Neuronal stem cell (in vitro differentiated cells): ENCODE results near the gene COL6A3.
A peak's percentile ranks its signal among the peaks of the same experiment; 100 is the strongest.

Source experiments
- DNase-seq: peaks from one replicate; pipeline ENCODE4 v3.0.0-alpha.2; 2013; ENCODE audit warnings: low spot score
- H2AFZ ChIP-seq: one replicate; pipeline ENCODE4 v1.6.1; 2013; ENCODE audit warnings: mild to moderate bottlenecking, low read length, inconsistent platforms
- H2AK5ac ChIP-seq: 2 replicates; pipeline ENCODE4 v1.6.1; 2013; ENCODE audit warnings: low read depth, mild to moderate bottlenecking, inconsistent platforms, low read length, moderate library complexity, mixed read lengths
- H2BK120ac ChIP-seq: 2 replicates; pipeline ENCODE4 v1.6.1; 2013; ENCODE audit warnings: low read depth, mild to moderate bottlenecking, inconsistent platforms, low read length, moderate library complexity, mixed read lengths
- H2BK12ac ChIP-seq: one replicate; pipeline ENCODE4 v1.6.1; 2013; ENCODE audit warnings: low read length, inconsistent platforms
- H2BK15ac ChIP-seq: 2 replicates; pipeline ENCODE4 v1.6.1; 2013; ENCODE audit warnings: mild to moderate bottlenecking, low read length, inconsistent platforms, mixed read lengths
- H2BK5ac ChIP-seq: one replicate; pipeline ENCODE4 v1.6.1; 2013; ENCODE audit warnings: inconsistent platforms, mild to moderate bottlenecking, low read length, moderate library complexity
- H3K14ac ChIP-seq: one replicate; pipeline ENCODE4 v1.6.1; 2013; ENCODE audit warnings: low read length, inconsistent platforms
- H3K18ac ChIP-seq: 2 replicates; pipeline ENCODE4 v1.6.1; 2013; ENCODE audit warnings: low read length, inconsistent platforms
- H3K23ac ChIP-seq: 2 replicates; pipeline ENCODE4 v1.6.1; 2013; ENCODE audit warnings: low read depth, mild to moderate bottlenecking, mixed read lengths, low read length, inconsistent platforms; ENCODE audit not compliant: poor library complexity
- H3K27ac ChIP-seq: replicated peaks from 3 replicates; pipeline ENCODE4 v1.5.1; 2013; ENCODE audit warnings: low read length, inconsistent platforms
- H3K27me3 ChIP-seq, 3 experiments: 2 replicates each; pipeline ENCODE4 v1.6.1; 2013; ENCODE audit warnings: low read length in 3 of 3, mild to moderate bottlenecking in 2 of 3, inconsistent platforms in 1 of 3, low read depth in 1 of 3, mixed read lengths in 1 of 3, moderate library complexity in 1 of 3; ENCODE audit not compliant: control insufficient read depth in 3 of 3, insufficient read depth in 3 of 3
- H3K36me3 ChIP-seq, 2 donors: replicated peaks in 1 of 2; 2 replicates each; pipeline ENCODE4 v1.6.1; 2013; ENCODE audit warnings: low read length in 2 of 2; ENCODE audit not compliant: control insufficient read depth in 2 of 2, insufficient read depth in 2 of 2
- H3K4ac ChIP-seq: 2 replicates; pipeline ENCODE4 v1.6.1; 2013; ENCODE audit warnings: inconsistent platforms, mild to moderate bottlenecking, low read length, moderate library complexity
- H3K4me1 ChIP-seq, 2 donors: 1 replicate in 1 of 2; 2 replicates in 1 of 2; pipeline ENCODE4 v1.6.1; 2013; ENCODE audit warnings: low read length in 2 of 2, low read depth in 1 of 2; ENCODE audit not compliant: control insufficient read depth in 2 of 2, insufficient read depth in 1 of 2
- H3K4me2 ChIP-seq: one replicate; pipeline ENCODE4 v1.6.1; 2013; ENCODE audit warnings: mild to moderate bottlenecking, low read length, inconsistent platforms; ENCODE audit not compliant: insufficient read depth, poor library complexity, severe bottlenecking
- H3K4me3 ChIP-seq, 2 donors: 2 replicates each; pipeline ENCODE4 v1.5.1; 2013; ENCODE audit warnings: low read length in 2 of 2, mild to moderate bottlenecking in 2 of 2, inconsistent platforms in 1 of 2, moderate library complexity in 1 of 2
- H3K79me1 ChIP-seq: one replicate; pipeline ENCODE4 v1.6.1; 2013; ENCODE audit warnings: low read depth, mild to moderate bottlenecking, inconsistent platforms, low read length, moderate library complexity
- H3K9ac ChIP-seq: one replicate; pipeline ENCODE4 v1.6.1; 2013; ENCODE audit warnings: mild to moderate bottlenecking, low read depth, low read length, inconsistent platforms; ENCODE audit not compliant: poor library complexity
- H3K9me3 ChIP-seq, 2 donors: replicated peaks in 1 of 2; 2 replicates each; pipeline versions ENCODE3 to v1.6.1; 2013; ENCODE audit warnings: low read length in 2 of 2, mild to moderate bottlenecking in 2 of 2, inconsistent platforms in 1 of 2, low read depth in 1 of 2, mixed read lengths in 1 of 2, moderate library complexity in 1 of 2; ENCODE audit not compliant: control insufficient read depth in 2 of 2, insufficient read depth in 1 of 2
- H4K8ac ChIP-seq: one replicate; pipeline ENCODE4 v1.6.1; 2013; ENCODE audit warnings: low read depth, mild to moderate bottlenecking, inconsistent platforms, low read length, moderate library complexity
- H4K91ac ChIP-seq: one replicate; pipeline ENCODE4 v1.6.1; 2013; ENCODE audit warnings: low read length, low read depth, mild to moderate bottlenecking, inconsistent platforms; ENCODE audit not compliant: poor library complexity
- WGBS, 2 donors: extraction: QIAGEN DNeasy Blood & Tissue Kit; methylation state at CpG; one replicate each; pipeline ENCODE4 v1.1.7; 2013; ENCODE audit warnings: missing lambda C conversion rate in 2 of 2, mixed read lengths in 1 of 2; ENCODE audit not compliant: insufficient read length in 2 of 2, insufficient replicate concordance in 1 of 2; ENCODE audit errors: extremely low coverage in 2 of 2; 5-methylcytosine and 5-hydroxymethylcytosine counted together

Gene COL6A3

GRCh38 chr2:237431372-237431771 lies 17.4 kb upstream of the COL6A3 start:
- Histone ChIP-seq H3K4me1 (peaks cover 0 to 5% of the 10 kb centered on the region in 2 donors), H3K18ac (no peak overlapping the region), H3K9me3 (no peaks in the 10 kb centered on the region), H3K4ac (no peak overlapping the region), H2BK5ac (no peak overlapping the region), H3K27me3 (peaks cover 0 to 3% (median 0%) of the 10 kb centered on the region in 3 experiments), H2BK12ac (no peak overlapping the region), H2AK5ac (no peak overlapping the region), H2BK15ac (no peak overlapping the region), H3K9ac (no peak overlapping the region), H3K36me3 (no peaks in the 10 kb centered on the region), H4K91ac (no peak overlapping the region), H3K79me1 (no peaks in the 10 kb centered on the region), H2AFZ (no peak overlapping the region), H3K27ac (no peak overlapping the region), H3K4me3 (no peak overlapping the region), H3K23ac (no peak overlapping the region), H2BK120ac (no peak overlapping the region), H3K4me2 (no peak overlapping the region), H4K8ac (no peak overlapping the region), H3K14ac (no peak overlapping the region)
- no CpG with 5 or more reads among the region's 1 CpG for WGBS, 2 donors
- DNase-seq = no peak

DNA sequence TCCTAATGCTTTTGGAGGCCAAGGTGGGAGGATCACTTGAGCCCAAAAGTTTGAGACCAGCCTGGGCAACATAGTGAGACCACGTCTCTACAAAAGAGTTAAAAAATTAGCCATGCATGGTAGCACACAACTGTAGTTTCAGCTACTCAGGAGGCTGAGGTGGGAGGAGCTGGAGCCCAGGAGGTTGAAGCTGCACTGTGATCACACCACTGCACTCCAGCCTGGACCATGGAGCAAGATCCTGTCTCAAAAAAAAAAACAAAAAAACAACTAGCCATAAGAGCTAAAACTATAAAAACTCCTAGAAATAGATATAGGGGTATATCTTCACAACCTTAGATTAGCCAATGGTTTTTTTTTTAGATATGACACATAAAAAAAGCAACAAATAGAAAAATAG lies 16.9 kb upstream of the COL6A3 start:
- Histone ChIP-seq H2BK5ac (no peak overlapping the region), H3K14ac (no peak overlapping the region), H3K4me3 (no peak overlapping the region), H2BK15ac (no peak overlapping the region), H3K9me3 (no peaks in the 10 kb centered on the region), H3K79me1 (no peaks in the 10 kb centered on the region), H2AFZ (no peak overlapping the region), H3K4me1 (peaks cover 0 to 5% of the 10 kb centered on the region in 2 donors), H3K27me3 (peaks cover 0 to 3% (median 0%) of the 10 kb centered on the region in 3 experiments), H2BK120ac (no peak overlapping the region), H3K4me2 (no peak overlapping the region), H3K18ac (no peak overlapping the region), H3K4ac (no peak overlapping the region), H3K9ac (no peak overlapping the region), H2AK5ac (no peak overlapping the region), H3K36me3 (no peaks in the 10 kb centered on the region), H4K91ac (no peak overlapping the region), H3K27ac (no peak overlapping the region), H2BK12ac (no peak overlapping the region), H3K23ac (no peak overlapping the region), H4K8ac (no peak overlapping the region)
- no peak for DNase-seq
- WGBS, 2 donors = no CpG with 5 or more reads among the region's 1 CpG

- Histone ChIP-seq H3K36me3 (no peaks in the 10 kb centered on the region), H3K27ac (no peak overlapping the region), H3K18ac (no peak overlapping the region), H2AFZ (no peak overlapping the region), H2AK5ac (no peak overlapping the region), H2BK15ac (no peak overlapping the region), H3K27me3 (peaks cover 0 to 3% (median 0%) of the 10 kb centered on the region in 3 experiments), H2BK12ac (no peak overlapping the region), H3K4me3 (no peak overlapping the region), H3K23ac (no peak overlapping the region), H2BK120ac (no peak overlapping the region), H3K4ac (no peak overlapping the region), H3K9me3 (no peaks in the 10 kb centered on the region), H4K8ac (no peak overlapping the region), H3K4me1 (peaks cover 0 to under 1% of the 10 kb centered on the region in 2 donors), H2BK5ac (no peak overlapping the region), H4K91ac (no peak overlapping the region), H3K4me2 (no peak overlapping the region), H3K79me1 (no peaks in the 10 kb centered on the region), H3K9ac (no peak overlapping the region), H3K14ac (no peak overlapping the region)
- WGBS, 2 donors = no CpG with 5 or more reads among the region's 3 CpGs
- no peak for DNase-seq
Observed at GRCh38 chr2:237429753-237430152, 15.8 kb upstream of the COL6A3 start.

DNA sequence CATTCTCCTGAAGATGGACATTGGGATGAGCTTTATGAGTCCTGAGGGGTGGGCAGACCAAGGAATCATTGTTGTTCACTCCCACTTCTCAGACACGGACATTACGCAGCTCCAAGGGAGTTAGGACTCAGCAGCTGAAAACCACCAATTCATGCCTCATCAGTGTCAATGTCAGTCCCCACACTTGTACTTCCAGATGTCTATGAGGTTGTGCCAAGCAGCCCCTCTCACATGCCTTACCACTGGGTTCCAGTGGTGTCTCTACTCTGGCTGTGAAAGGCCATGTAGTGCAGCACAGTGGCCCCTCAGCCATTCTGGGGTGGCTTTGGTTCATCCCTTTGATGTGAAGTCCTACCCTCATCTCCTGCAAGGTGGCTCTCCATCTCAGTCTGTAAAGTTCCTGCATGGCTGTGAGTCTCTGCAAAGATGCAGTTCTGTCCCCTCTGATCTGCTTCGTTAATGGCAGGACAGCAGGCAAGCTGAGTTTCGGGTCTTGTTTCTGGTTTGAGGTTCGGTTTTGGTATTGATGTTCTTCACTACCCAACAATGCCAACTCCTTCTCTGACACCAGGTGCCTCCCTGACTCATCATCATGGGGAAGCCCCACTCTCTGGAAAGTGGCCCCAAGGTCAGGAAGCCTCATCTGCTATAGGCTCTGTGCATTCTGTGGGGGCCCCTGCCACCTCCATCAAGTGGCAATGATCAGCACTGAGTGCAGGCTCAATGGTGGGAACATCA lies 14.0 kb upstream of the COL6A3 start:
- H3K4me1 ChIP-seq = no peaks in the 10 kb centered on the region
- no peak overlapping the region for H2AFZ ChIP-seq
- no peak overlapping the region for H3K18ac ChIP-seq
- no peak overlapping the region for H2BK5ac ChIP-seq
- H4K91ac ChIP-seq = no peak overlapping the region
- no peak overlapping the region for H3K23ac ChIP-seq
- no peak overlapping the region for H3K9ac ChIP-seq
- no peak overlapping the region for H3K14ac ChIP-seq
- H3K36me3 ChIP-seq = no peaks in the 10 kb centered on the region
- H2BK12ac ChIP-seq = no peak overlapping the region
- H4K8ac ChIP-seq = no peak overlapping the region
- H3K27me3 ChIP-seq = no peaks in the 10 kb centered on the region
- no peak overlapping the region for H2AK5ac ChIP-seq
- no CpG with 5 or more reads among the region's 5 CpGs for WGBS, 2 donors
- H3K4ac ChIP-seq = no peak overlapping the region
- H3K27ac ChIP-seq = no peak overlapping the region
- no peaks in the 10 kb centered on the region for H3K79me1 ChIP-seq
- H3K9me3 ChIP-seq = no peaks in the 10 kb centered on the region
- no peak overlapping the region for H2BK120ac ChIP-seq
- peak overlapping the region in 1 of 2 donors; percentile 9 for H3K4me3 ChIP-seq
- H3K4me2 ChIP-seq = no peak overlapping the region
- H2BK15ac ChIP-seq = no peak overlapping the region
- no peak for DNase-seq
